Endothelial cell of umbilical vein (primary cell): ENCODE results near the gene ZNF526. TPM values are rescaled to one million over a fixed set of nuclear protein-coding genes. Genes with fewer than 3 reads are reported as not detected.

ENCODE experiments used
- BruUV-seq: library from RNA; stranded (reverse); fragments of 400-500 nt; replicated peaks from 2 replicates; lab custom pipeline; 2021; lab: Mats Ljungman, UMichigan
- CTCF ChIA-PET: fragments of 300-600, 350-600 bp; sonication (Branson Sonifier 250); formaldehyde crosslinking; loops from one replicate; lab custom pipeline; 2021; ENCODE audit warnings: antibody characterized with exemption, inconsistent platforms; lab: Charles Lee
- POLR2A ChIA-PET: fragments of 300-600, 350-600 bp; sonication (Branson Sonifier 250); formaldehyde crosslinking; loops from one replicate; lab custom pipeline; 2021; ENCODE audit warnings: antibody characterized with exemption, inconsistent platforms; lab: Charles Lee
- DNase-seq: peaks from one replicate; pipeline ENCODE4 v3.0.0-alpha.2; 2011; ENCODE audit warnings: low read depth, low spot score
- FAIRE-seq: peaks from 2 replicates; lab custom pipeline; 2011; peaks lifted over from hg19 to GRCh38; lab: Jason Lieb, UNC
- H2AFZ ChIP-seq: 2 replicates; pipeline ENCODE4 v1.6.0; 2012; ENCODE audit warnings: low read depth, low read length, control low read depth, inconsistent platforms
- H3K27ac ChIP-seq: 2 replicates; pipeline ENCODE4 v1.5.1; 2011; ENCODE audit warnings: low read depth, mild to moderate bottlenecking, control low read depth, low read length, moderate library complexity; ENCODE audit not compliant: insufficient read depth
- H3K27me3 ChIP-seq, 2 experiments: 2 replicates each; pipeline versions ENCODE4 v1.6.0 to v1.6.1; 2011; ENCODE audit warnings: low read length in 2 of 2, mixed read lengths in 1 of 2; ENCODE audit not compliant: control insufficient read depth in 2 of 2, insufficient read depth in 2 of 2
- H3K36me3 ChIP-seq, 2 experiments: 2 replicates in 1 of 2; 3 replicates in 1 of 2; pipeline ENCODE4 v1.5.1; 2011; ENCODE audit warnings: low read length in 2 of 2, mild to moderate bottlenecking in 1 of 2, moderate library complexity in 1 of 2; ENCODE audit not compliant: control insufficient read depth in 2 of 2, insufficient read depth in 2 of 2; ENCODE audit errors: extremely low read depth in 1 of 2
- H3K4me1 ChIP-seq: 3 replicates; pipeline ENCODE4 v1.5.1; 2011; ENCODE audit warnings: mild to moderate bottlenecking, low read length; ENCODE audit not compliant: control insufficient read depth, insufficient read depth; ENCODE audit errors: extremely low read depth
- H3K4me2 ChIP-seq: 2 replicates; pipeline ENCODE4 v1.6.1; 2011; ENCODE audit warnings: low read length, control low read depth, mixed read lengths; ENCODE audit not compliant: insufficient read depth
- H3K4me3 ChIP-seq, 3 experiments: fragments of 200-600 bp in 1 of 3; sonication (generic), shearing (Covaris generic) in 1 of 3; replicated peaks in 1 of 3; 2 replicates each; pipeline ENCODE4 v1.5.1; 2011 to 2016; ENCODE audit warnings: control low read depth in 3 of 3, low read length in 3 of 3, mild to moderate bottlenecking in 2 of 3, inconsistent platforms in 1 of 3, low read depth in 1 of 3, moderate library complexity in 1 of 3; ENCODE audit not compliant: insufficient read depth in 1 of 3
- H3K79me2 ChIP-seq: 2 replicates; pipeline ENCODE4 v1.6.0; 2012; ENCODE audit warnings: low read length, inconsistent platforms; ENCODE audit not compliant: control insufficient read depth, insufficient read depth
- H3K9ac ChIP-seq: replicated peaks from 2 replicates; pipeline ENCODE3; 2011; ENCODE audit warnings: low read length, control low read depth; ENCODE audit not compliant: insufficient read depth; ENCODE audit errors: extremely low read depth
- H3K9me1 ChIP-seq: replicated peaks from 3 replicates; pipeline ENCODE4 v1.6.0; 2011; ENCODE audit warnings: mild to moderate bottlenecking, low read length; ENCODE audit not compliant: control insufficient read depth, insufficient read depth; ENCODE audit errors: extremely low read depth
- H3K9me3 ChIP-seq: replicated peaks from 2 replicates; pipeline ENCODE4 v1.5.1; 2012; ENCODE audit warnings: low read length, inconsistent platforms; ENCODE audit not compliant: control insufficient read depth, insufficient read depth
- H4K20me1 ChIP-seq: replicated peaks from 2 replicates; pipeline ENCODE3; 2011; ENCODE audit warnings: mild to moderate bottlenecking, low read length; ENCODE audit not compliant: control insufficient read depth, insufficient read depth; ENCODE audit errors: extremely low read depth
- CTCF ChIP-seq, 2 donors: IDR thresholded peaks; 1 replicate in 1 of 2; 2 replicates in 1 of 2; pipeline ENCODE4 v1.5.1; 2011; ENCODE audit warnings: low read length in 2 of 2, mild to moderate bottlenecking in 2 of 2, moderate library complexity in 2 of 2, control low read depth in 1 of 2, inconsistent platforms in 1 of 2, low read depth in 1 of 2; ENCODE audit not compliant: insufficient read depth in 1 of 2; ENCODE audit errors: extremely low read depth in 1 of 2
- EZH2 ChIP-seq: IDR thresholded peaks from 2 replicates; pipeline ENCODE4 v1.6.1; 2012; ENCODE audit warnings: borderline replicate concordance, low read depth, mild to moderate bottlenecking, moderate library complexity, low read length, inconsistent platforms; ENCODE audit not compliant: severe bottlenecking
- FOS ChIP-seq: IDR thresholded peaks from 2 replicates; pipeline ENCODE4 v1.6.1; 2011; ENCODE audit warnings: mild to moderate bottlenecking, low read length, moderate library complexity, borderline replicate concordance; ENCODE audit not compliant: insufficient read depth
- GATA2 ChIP-seq: IDR thresholded peaks from 2 replicates; pipeline ENCODE4 v1.7.0; 2011; ENCODE audit warnings: low read depth, mild to moderate bottlenecking, moderate library complexity, mixed read lengths, low read length; ENCODE audit not compliant: insufficient read length, insufficient read depth
- JUN ChIP-seq: IDR thresholded peaks from 2 replicates; pipeline ENCODE4 v1.6.1; 2011; ENCODE audit warnings: borderline replicate concordance, low read depth; ENCODE audit not compliant: insufficient read length, insufficient read depth
- MYC ChIP-seq: IDR thresholded peaks from one replicate; pipeline ENCODE4 v1.6.1; 2011; ENCODE audit warnings: mild to moderate bottlenecking, low read depth, low read length
- POLR2A ChIP-seq: IDR thresholded peaks from 2 replicates; pipeline ENCODE4 v1.6.1; 2012; ENCODE audit warnings: low read depth, mild to moderate bottlenecking, control low read depth, low read length
- POLR2AphosphoS5 ChIP-seq: IDR thresholded peaks from 2 replicates; pipeline ENCODE4 v1.6.1; 2012; ENCODE audit warnings: low read depth, mild to moderate bottlenecking, control low read depth, low read length, moderate library complexity; ENCODE audit not compliant: insufficient read depth
- dilution Hi-C: fragments of 300-500 bp; cut with MboI; formaldehyde crosslinking; loops from one replicate; pipeline ENCODE4 v1.15.0; 2019; ENCODE audit warnings: low sequenced_read_pairs; ENCODE audit not compliant: extremely low pct_ligation_motif_present
- intact Hi-C: fragments of 100-400 bp; cut with micrococcal nuclease; formaldehyde crosslinking; loops from one replicate; pipeline ENCODE4 v1.10.0; 2022
- polyA plus RNA-seq, 4 experiments: library from polyadenylated mRNA; depleted of rRNA in 3 of 4; stranded (reverse) in 3 of 4; unstranded in 1 of 4; fragments of >200 nt; gene quantifications; 2 replicates each; pipeline versions ENCODE4 v1.2.1 to v1.2.3, GENCODE V29; 2011 to 2012; ENCODE audit warnings: missing spikeins in 1 of 4
- total RNA-seq: library from RNA; stranded (reverse); gene quantifications from 2 replicates; pipeline ENCODE4 v1.2.3, GENCODE V29; 2021
- TF ChIP-seq, protein P1 (sequence below): IDR thresholded peaks from 2 replicates; pipeline ENCODE4 v1.6.1; 2011; ENCODE audit not compliant: insufficient read depth, insufficient read length

The ZNF526 gene
- total and polyA plus RNA-seq, 2 donors (not counting 3 experiments of a cell fraction or from before 2014, with no cell fraction given) = 6.5 to 13.3 TPM

DNA sequence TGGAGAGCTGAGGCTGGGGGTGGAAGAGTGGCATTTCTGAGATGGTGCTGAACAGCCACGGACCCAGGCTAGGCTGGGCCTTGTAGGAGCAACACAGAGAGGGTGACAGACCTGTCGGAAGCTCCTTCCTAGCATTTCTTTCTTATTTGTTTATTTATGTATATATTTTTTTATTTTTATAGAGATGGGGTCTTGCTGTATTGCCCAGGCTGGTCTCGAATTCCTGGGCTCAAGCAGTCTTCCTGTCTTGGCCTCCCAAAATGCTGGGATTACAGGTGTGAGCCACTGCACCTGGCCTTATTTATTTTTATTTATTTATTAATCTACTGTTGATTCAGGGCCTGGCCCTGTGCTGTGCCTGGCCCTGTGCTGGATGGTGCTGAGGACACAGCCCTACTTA is 55.4 kb downstream of the ZNF526 start:
- CTCF ChIA-PET = interaction anchor here (1.0 kb wide), 1 partner anchor 28 kb away, joined by 4 read pairs; no protein-coding TSS in a partner anchor
- POLR2A ChIA-PET = no interaction called here
- no peak for DNase-seq
- no peak overlapping the region for H3K4me3 ChIP-seq
- H3K36me3 ChIP-seq = peaks cover 12 to 28% of the 10 kb centered on the region in 2 experiments
- no peaks in the 10 kb centered on the region for H3K27me3 ChIP-seq
- peaks cover 39% of the 10 kb centered on the region for H3K79me2 ChIP-seq
- no peaks in the 10 kb centered on the region for H3K9me1 ChIP-seq
- no peaks in the 10 kb centered on the region for H4K20me1 ChIP-seq
- intact Hi-C loops (no loop called here), dilution Hi-C loops (no loop called here)
- H3K9ac ChIP-seq = no peak overlapping the region
- no peaks in the 10 kb centered on the region for H3K9me3 ChIP-seq
- TF ChIP-seq POLR2AphosphoS5 (no peak), FOS (no peak), CTCF (IDR thresholded peaks at IDR 0.05; ENCODE audit: extremely low read depth in 1 of 2, insufficient read depth in 1 of 2, low read depth in 1 of 2, low read length in 2 of 2) (no peak), GATA2 (no peak), POLR2A (no peak), EZH2 (no peak), MYC (no peak), JUN (no peak)
- TF ChIP-seq, protein P1, sequence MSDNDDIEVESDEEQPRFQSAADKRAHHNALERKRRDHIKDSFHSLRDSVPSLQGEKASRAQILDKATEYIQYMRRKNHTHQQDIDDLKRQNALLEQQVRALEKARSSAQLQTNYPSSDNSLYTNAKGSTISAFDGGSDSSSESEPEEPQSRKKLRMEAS = no peak
- BruUV-seq = no TSS peak
- no peak overlapping the region for H2AFZ ChIP-seq
- no peak for FAIRE-seq
- H3K4me1 ChIP-seq = peaks cover 37% of the 10 kb centered on the region
- H3K27ac ChIP-seq = no peak overlapping the region
- no peak overlapping the region for H3K4me2 ChIP-seq
